Psoas muscle (tissue), 8 donors: ENCODE measurements around the gene SGK1. TPM values are rescaled to one million over a fixed set of nuclear protein-coding genes. Genes with fewer than 3 reads are reported as not detected.

Experiments used
- ATAC-seq, 4 donors: fragments of 200-7000 bp; cut with Tn5 transposase; one replicate each; pipeline ENCODE4 v1.9.1; 2020; ENCODE audit warnings: moderate library complexity in 3 of 4, mild to moderate bottlenecking in 2 of 4
- DNase-seq, 2 donors: peaks; one replicate each; pipeline ENCODE4 v3.0.0-alpha.2; 2020
- H3K27ac ChIP-seq: fragments of 200-600 bp; one replicate; pipeline ENCODE4 v1.8.0; 2022
- H3K27me3 ChIP-seq, 3 donors: fragments of 200-600 bp in 1 of 3; one replicate each; pipeline versions ENCODE4 v1.6.1 to v1.8.0; 2013 to 2022; ENCODE audit warnings: low read length in 2 of 3, mild to moderate bottlenecking in 2 of 3, moderate library complexity in 1 of 3; ENCODE audit not compliant: insufficient read depth in 3 of 3
- H3K36me3 ChIP-seq, 2 donors: fragments of 200-600 bp in 1 of 2; one replicate each; pipeline versions ENCODE4 v1.6.1 to v1.8.0; 2013 to 2022; ENCODE audit warnings: low read depth in 1 of 2, mild to moderate bottlenecking in 1 of 2, moderate library complexity in 1 of 2; ENCODE audit not compliant: insufficient read depth in 1 of 2
- H3K4me1 ChIP-seq: fragments of 200-600 bp; one replicate; pipeline ENCODE4 v1.8.0; 2022
- H3K4me3 ChIP-seq: fragments of 200-600 bp; one replicate; pipeline ENCODE4 v1.8.0; 2022; ENCODE audit warnings: mild to moderate bottlenecking
- H3K9me3 ChIP-seq: fragments of 200-600 bp; one replicate; pipeline ENCODE4 v1.8.0; 2022
- CTCF ChIP-seq: fragments of 200-600 bp; IDR thresholded peaks from one replicate; pipeline ENCODE4 v1.8.0; 2022; ENCODE audit warnings: antibody characterized with exemption
- WGBS, 3 donors: extraction: QIAGEN DNeasy Blood & Tissue Kit; methylation state at CpG; one replicate each; pipeline versions ENCODE4 v1.1.6 to v1.1.7; 2013; 5-methylcytosine and 5-hydroxymethylcytosine counted together
- intact Hi-C, 2 donors: fragments of 100-400 bp; cut with DNase I; formaldehyde crosslinking; loops; one replicate each; pipeline versions ENCODE4 v1.11.0 to v1.14.2; 2022
- polyA plus RNA-seq, 3 donors: library from polyadenylated mRNA; stranded (reverse); fragments of 200-250 nt; gene quantifications; one replicate each; pipeline ENCODE4 v1.2.3, GENCODE V29; 2013
- total RNA-seq, 4 donors: library from RNA; stranded (reverse); fragmentation: NEBNext Ultra II Directional in 2 of 4; extraction: Animal tissue kit (Norgen Biotek cat#: 25700) in 2 of 4; gene quantifications; one replicate each; pipeline versions ENCODE4 v1.2.1 to v1.2.4, GENCODE V29; 2021 to 2023
- donor health status: healthy with polysubstance abuse.
- donor health status: DM: no; HTN: no; CAD: no; lungs with moderate emphysema.
- donor health status: Bipolar disorder and iron deficiency.
- donor health status: healthy.
- donor health status: DM: yes; HTN: yes; CAD: no.
- donor health status: DM: no; HTN: no; CAD: no.
- donor health status: DM: no; HTN: no; CAD: no.
- donor health status: DM: yes; HTN: yes; CAD: no.

SGK1 gene
- total and polyA plus RNA-seq, 7 donors = 34.4 to 125 (median 64.1) TPM

DNA sequence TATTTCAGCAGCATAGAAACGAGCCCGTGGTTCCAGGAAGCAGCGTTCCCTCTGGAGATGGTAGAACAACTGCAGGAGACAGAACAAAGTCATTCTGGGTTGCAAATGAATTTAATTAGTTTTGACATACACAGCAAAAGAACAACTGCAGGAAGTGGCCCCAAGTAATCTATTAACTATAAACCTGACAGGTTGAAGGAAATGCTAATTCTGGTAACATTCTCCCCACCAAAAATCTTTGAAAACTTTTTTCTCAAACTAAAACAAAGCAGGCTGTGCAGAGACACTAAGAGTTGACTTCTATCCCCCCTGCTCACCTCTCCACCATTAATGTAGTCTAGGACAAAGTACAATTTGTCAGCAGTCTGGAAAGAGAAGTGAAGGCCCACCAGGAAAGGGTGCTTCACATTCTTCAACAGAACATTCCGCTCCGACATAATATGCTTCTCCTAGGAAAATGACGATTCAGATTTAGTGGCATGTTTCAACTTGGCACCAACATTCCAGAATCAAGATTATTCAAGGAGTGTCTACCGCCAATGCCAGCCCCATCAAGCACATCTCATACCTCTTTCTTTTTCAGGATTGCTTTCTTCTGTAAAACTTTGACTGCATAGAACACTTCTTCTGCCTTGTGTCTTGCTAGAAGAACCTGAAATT is 145.1 kb downstream of the SGK1 start:
- ATAC-seq = no peak
- Histone ChIP-seq H3K4me3 (peak overlapping the region; percentile 90), H3K27me3 (no peaks in the 10 kb centered on the region)

DNA sequence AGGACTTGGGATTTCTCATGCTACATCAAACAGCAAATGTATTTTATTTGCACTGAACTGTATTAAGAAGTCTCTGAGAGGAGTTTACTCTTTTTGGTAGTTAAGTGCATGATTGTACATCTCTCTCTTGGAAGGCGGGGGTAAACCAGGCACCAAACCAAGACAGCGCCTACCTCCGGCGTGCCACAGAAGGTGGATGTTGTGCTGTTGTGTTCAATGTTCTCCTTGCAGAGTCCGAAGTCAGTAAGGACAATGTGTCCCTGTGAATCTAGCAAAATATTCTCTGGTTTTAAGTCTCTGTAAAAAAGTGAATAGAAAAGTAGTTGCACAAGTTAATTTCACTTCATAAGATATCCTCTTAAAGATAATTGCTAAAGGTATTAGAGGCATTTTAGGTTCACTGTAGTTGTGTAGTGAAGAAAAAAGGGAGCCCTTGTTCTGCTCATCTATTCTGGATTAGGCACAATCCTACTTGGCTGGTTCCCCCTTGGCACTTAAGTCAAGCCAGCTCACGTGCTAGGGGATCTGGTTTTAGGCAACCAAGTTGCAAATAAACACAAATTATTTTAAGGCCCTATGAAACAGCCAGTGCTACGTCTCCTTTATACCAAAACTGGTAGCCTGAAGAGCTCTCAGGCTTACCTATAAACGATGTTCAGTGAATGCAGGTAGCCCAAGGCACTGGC is 145.7 kb downstream of the SGK1 start:
- TF ChIP-seq CTCF = no peak
- H3K9me3 ChIP-seq = no peaks in the 10 kb centered on the region
- peaks cover 13 to 53% of the 10 kb centered on the region in 2 donors for H3K36me3 ChIP-seq
- ATAC-seq = no peak
- no peak for DNase-seq
- peaks cover 45% of the 10 kb centered on the region for H3K4me1 ChIP-seq
- no peaks in the 10 kb centered on the region for H3K27me3 ChIP-seq
- intact Hi-C loops = loop anchor here (2.0 to 5.0 kb wide), 3 partner anchors 651 to 770 kb away; no protein-coding TSS in a partner anchor
- H3K4me3 ChIP-seq = peak overlapping the region; percentile 90
- WGBS, 3 donors = 30 to 57% (median 32%) methylated on average over 8 of the region's 8 CpGs
- H3K27ac ChIP-seq = peak overlapping the region; percentile 98

More for the DNA sequence above, 145.1 kb downstream of the SGK1 start:
- DNase-seq = no peak
- Histone ChIP-seq H3K36me3 (peaks cover 13 to 53% of the 10 kb centered on the region in 2 donors), H3K27ac (peak overlapping the region; percentile 98), H3K4me1 (peaks cover 50% of the 10 kb centered on the region), H3K9me3 (no peaks in the 10 kb centered on the region)
- no peak for TF ChIP-seq CTCF
- WGBS, 3 donors = 17 to 36% (median 20%) methylated on average over 7 of the region's 7 CpGs
- intact Hi-C loops = loop anchor here (2.0 to 5.0 kb wide), 3 partner anchors 650 to 769 kb away; no protein-coding TSS in a partner anchor

DNA sequence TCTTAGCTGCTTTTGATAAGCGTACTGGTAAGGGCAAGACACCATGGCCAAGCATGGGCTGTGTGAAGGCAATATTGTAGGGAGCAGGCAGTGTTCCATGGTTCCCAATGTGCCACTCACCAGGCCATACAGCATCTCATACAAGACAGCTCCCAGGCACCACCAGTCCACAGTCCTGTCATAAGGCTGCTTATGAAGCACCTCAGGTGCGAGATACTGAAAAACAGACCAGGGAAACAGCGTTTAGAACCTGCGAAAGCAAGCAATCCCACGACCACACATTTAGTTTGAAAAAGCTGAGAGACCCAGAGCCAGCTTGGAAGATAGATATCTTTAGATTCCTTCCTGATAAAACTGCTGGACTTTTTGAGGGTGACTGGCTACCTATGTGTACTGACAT is 146.4 kb downstream of the SGK1 start:
- no peaks in the 10 kb centered on the region for H3K9me3 ChIP-seq
- TF ChIP-seq CTCF = no peak
- peak overlapping the region; percentile 98 for H3K27ac ChIP-seq
- no peak for ATAC-seq
- intact Hi-C loops = loop anchor here (5.0 kb wide), 2 partner anchors 711 to 771 kb away; no protein-coding TSS in a partner anchor
- H3K36me3 ChIP-seq = peaks cover 13 to 53% of the 10 kb centered on the region in 2 donors
- 56 to 93% (median 67%) methylated on average over 5 of the region's 5 CpGs for whole genome bisulfite sequencing, 3 donors
- H3K4me3 ChIP-seq = peak overlapping the region; percentile 90
- H3K27me3 ChIP-seq = no peaks in the 10 kb centered on the region
- no peak for DNase-seq
- H3K4me1 ChIP-seq = peaks cover 42% of the 10 kb centered on the region

GRCh38 chr6:134170844-134171243 is 147.1 kb downstream of the SGK1 start:
- DNase-seq = peak; percentile 53 to 61
- peak overlapping the region; percentile 98 for H3K27ac ChIP-seq
- H3K36me3 ChIP-seq = peaks cover 13 to 53% of the 10 kb centered on the region in 2 donors
- no peaks in the 10 kb centered on the region for H3K9me3 ChIP-seq
- ATAC-seq = peak in 1 of 4 donors; percentile 22
- intact Hi-C loops = loop anchor here (5.0 kb wide), 2 partner anchors 711 to 771 kb away; no protein-coding TSS in a partner anchor
- H3K27me3 ChIP-seq = no peaks in the 10 kb centered on the region
- TF ChIP-seq CTCF = no peak
- 21 to 51% (median 28%) methylated on average over 10 of the region's 10 CpGs for WGBS, 3 donors
- H3K4me3 ChIP-seq = peak overlapping the region; percentile 90
- peaks cover 36% of the 10 kb centered on the region for H3K4me1 ChIP-seq
